Stomach (tissue), 9 donors: ENCODE measurements around the gene BABAM1. TPM values are rescaled to one million over a fixed set of nuclear protein-coding genes. Genes with fewer than 3 reads are reported as not detected.
A peak's percentile ranks its signal among the peaks of the same experiment; 100 is the strongest.
"Not testable (repeated sequence)": the region's sequence is repeated elsewhere in the genome, so short reads cannot be mapped to it uniquely, and the experiment has no call there.

ENCODE experiments used
- DNase-seq, 2 donors: peaks; one replicate each; pipeline versions ENCODE4 v3.0.0 to v3.0.0-alpha.2; 2013 to 2019
- H3K27ac ChIP-seq, 5 donors: fragments of 200-600 bp in 4 of 5; sonication (generic) in 4 of 5; one replicate each; pipeline ENCODE4 v1.5.1; 2013 to 2019; ENCODE audit warnings: mild to moderate bottlenecking in 1 of 5, moderate library complexity in 1 of 5
- H3K27me3 ChIP-seq, 3 donors: fragments of 200-600 bp; sonication (generic); one replicate each; pipeline ENCODE4 v1.5.1; 2017 to 2019; ENCODE audit warnings: mixed run types in 1 of 3
- H3K36me3 ChIP-seq, 4 donors: fragments of 200-600 bp; sonication (generic); 1 replicate in 3 of 4; 2 replicates in 1 of 4; pipeline ENCODE4 v1.5.1; 2016 to 2019
- H3K4me1 ChIP-seq, 4 donors: fragments of 200-600 bp; sonication (generic); one replicate each; pipeline ENCODE4 v1.5.1; 2016 to 2019
- H3K4me3 ChIP-seq, 4 donors: fragments of 200-600 bp; sonication (generic) in 3 of 4; one replicate each; pipeline ENCODE4 v1.5.1; 2016 to 2019; ENCODE audit warnings: mild to moderate bottlenecking in 1 of 4
- H3K9me3 ChIP-seq, 4 donors: fragments of 200-600 bp; sonication (generic); one replicate each; pipeline ENCODE4 v1.5.1; 2016 to 2019
- EP300 ChIP-seq: sonication (generic); formaldehyde crosslinking; IDR thresholded peaks from one replicate; pipeline ENCODE4 v1.6.1; 2017; ENCODE audit warnings: antibody characterized with exemption
- POLR2A ChIP-seq, 4 donors: fragments of 450-650 bp; IDR thresholded peaks; one replicate each; pipeline ENCODE4 v1.6.1; 2016; ENCODE audit warnings: antibody characterized with exemption in 4 of 4, control low read depth in 2 of 4, mild to moderate bottlenecking in 1 of 4, moderate library complexity in 1 of 4
- POLR2AphosphoS5 ChIP-seq, 3 donors: sonication (generic); formaldehyde crosslinking; IDR thresholded peaks; one replicate each; pipeline ENCODE4 v1.6.1; 2016; ENCODE audit warnings: antibody characterized with exemption in 3 of 3
- WGBS, 5 donors: extraction: QIAGEN DNeasy Blood & Tissue Kit in 3 of 5; methylation state at CpG; one replicate each; pipeline versions ENCODE4 v1.1.5 to v1.1.7; 2013 to 2018; 5-methylcytosine and 5-hydroxymethylcytosine counted together
- intact Hi-C: fragments of 100-400 bp; cut with DNase I; formaldehyde crosslinking; loops from one replicate; pipeline ENCODE4 v1.15.1; 2023; ENCODE audit warnings: low total_unique reads
- polyA plus RNA-seq, 3 donors: library from polyadenylated mRNA; stranded (reverse); fragments of 200-250 nt; gene quantifications; one replicate each; pipeline ENCODE4 v1.2.3, GENCODE V29; 2013
- total RNA-seq, 5 donors: library from RNA; depleted of rRNA; stranded (reverse); fragments of >200 nt; gene quantifications; one replicate each; pipeline versions ENCODE4 v1.1.0 to v1.2.3, GENCODE V29; 2014 to 2016
- TF ChIP-seq, protein P1 (sequence below), 7 experiments: fragments of 450-650 bp in 4 of 7; fragments of 200-600 bp in 3 of 7; sonication (generic) in 3 of 7; IDR thresholded peaks; one replicate each; pipeline ENCODE4 v1.5.1; 2016 to 2019; ENCODE audit warnings: antibody characterized with exemption in 7 of 7, control low read depth in 2 of 7, mild to moderate bottlenecking in 1 of 7
- donor health status: healthy with polysubstance abuse.
- donor health status: Bipolar disorder and iron deficiency.
- donor health status: healthy.

The BABAM1 gene
- total and polyA plus RNA-seq, 8 donors = 26.2 to 146 (median 73.1) TPM

DNA sequence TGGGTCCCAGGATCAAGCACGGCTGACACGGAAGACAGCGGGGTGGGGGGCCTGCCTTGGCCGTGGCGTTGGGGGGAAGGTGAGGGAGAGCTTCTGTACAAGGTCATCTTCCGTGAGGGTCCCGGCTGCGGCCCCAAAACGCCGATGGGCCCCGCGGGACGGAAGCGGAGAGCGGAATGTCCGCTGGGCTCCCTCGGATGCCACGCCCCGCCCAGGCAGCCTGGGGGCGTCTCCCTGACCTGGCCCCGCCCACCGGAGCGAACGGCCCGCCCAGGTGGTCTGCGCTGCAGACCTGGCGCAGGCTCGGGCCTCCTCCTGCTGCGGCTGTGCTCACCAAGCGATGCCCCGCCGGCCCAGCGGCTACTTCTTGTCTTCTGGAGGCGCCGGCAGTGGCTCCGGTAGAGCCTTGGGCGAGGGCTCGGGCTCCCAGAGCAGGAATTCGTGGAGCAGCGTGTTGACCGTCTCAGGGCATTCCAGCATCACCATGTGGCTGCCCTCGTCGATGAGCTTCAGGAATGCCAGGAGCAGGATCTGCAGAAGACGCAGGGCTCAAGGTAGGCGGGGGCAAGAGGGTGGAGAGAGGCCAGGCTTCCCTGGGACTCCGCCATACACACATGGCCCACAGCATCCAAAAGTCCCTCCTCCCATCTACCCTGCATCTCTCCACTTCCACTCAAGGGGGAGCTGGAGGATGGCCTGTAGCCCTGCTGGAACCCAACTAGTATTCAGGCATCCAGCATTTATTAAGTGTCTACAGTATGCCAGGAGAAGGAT, 25.2 kb downstream of the BABAM1 start:
- Histone ChIP-seq H3K27ac (peak overlapping the region; percentile 47 to 81 (median 69)), H3K4me1 (peaks cover 0 to 34% (median 23%) of the 10 kb centered on the region in 4 donors), H3K9me3 (no peaks in the 10 kb centered on the region), H3K4me3 (peak overlapping the region; percentile 54 to 79 (median 62)), H3K36me3 (peaks cover 0 to 14% (median 7%) of the 10 kb centered on the region in 4 donors), H3K27me3 (peaks cover 0 to 7% (median 4%) of the 10 kb centered on the region in 3 donors)
- no peak for TF ChIP-seq EP300
- no peak for TF ChIP-seq POLR2A (IDR thresholded peaks at IDR 0.05)
- peak in 1 of 3 donors; percentile 40 for TF ChIP-seq POLR2AphosphoS5 (IDR thresholded peaks at IDR 0.05)
- TF ChIP-seq, protein P1, sequence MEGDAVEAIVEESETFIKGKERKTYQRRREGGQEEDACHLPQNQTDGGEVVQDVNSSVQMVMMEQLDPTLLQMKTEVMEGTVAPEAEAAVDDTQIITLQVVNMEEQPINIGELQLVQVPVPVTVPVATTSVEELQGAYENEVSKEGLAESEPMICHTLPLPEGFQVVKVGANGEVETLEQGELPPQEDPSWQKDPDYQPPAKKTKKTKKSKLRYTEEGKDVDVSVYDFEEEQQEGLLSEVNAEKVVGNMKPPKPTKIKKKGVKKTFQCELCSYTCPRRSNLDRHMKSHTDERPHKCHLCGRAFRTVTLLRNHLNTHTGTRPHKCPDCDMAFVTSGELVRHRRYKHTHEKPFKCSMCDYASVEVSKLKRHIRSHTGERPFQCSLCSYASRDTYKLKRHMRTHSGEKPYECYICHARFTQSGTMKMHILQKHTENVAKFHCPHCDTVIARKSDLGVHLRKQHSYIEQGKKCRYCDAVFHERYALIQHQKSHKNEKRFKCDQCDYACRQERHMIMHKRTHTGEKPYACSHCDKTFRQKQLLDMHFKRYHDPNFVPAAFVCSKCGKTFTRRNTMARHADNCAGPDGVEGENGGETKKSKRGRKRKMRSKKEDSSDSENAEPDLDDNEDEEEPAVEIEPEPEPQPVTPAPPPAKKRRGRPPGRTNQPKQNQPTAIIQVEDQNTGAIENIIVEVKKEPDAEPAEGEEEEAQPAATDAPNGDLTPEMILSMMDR (IDR thresholded peaks at IDR 0.05) = peak in 5 of 7 experiments; percentile 42 to 85 (median 59)
- 1 to 8% (median 2%) methylated on average over 25 to 46 of the region's 46 CpGs for WGBS, 5 donors
- intact Hi-C loops = no loop called here
- DNase-seq = peak; percentile 76 to 92

GRCh38 chr19:17293605-17294004, 26.4 kb downstream of the BABAM1 start:
- TF ChIP-seq POLR2AphosphoS5 (IDR thresholded peaks at IDR 0.05) = no peak
- no peak for TF ChIP-seq EP300
- TF ChIP-seq, protein P1 (IDR thresholded peaks at IDR 0.05) = no peak
- Histone ChIP-seq H3K27ac (peak overlapping the region in 1 of 5 donors; percentile 70), H3K27me3 (peaks cover 0 to 5% (median 2%) of the 10 kb centered on the region in 3 donors), H3K36me3 (peaks cover 0 to 22% (median 11%) of the 10 kb centered on the region in 4 donors), H3K4me1 (peaks cover 0 to 34% (median 23%) of the 10 kb centered on the region in 4 donors), H3K4me3 (no peak overlapping the region), H3K9me3 (peaks cover 0 to 5% (median 0%) of the 10 kb centered on the region in 4 donors)
- DNase-seq = no peak
- 87 to 94% (median 89%) methylated on average over 14 of the region's 14 CpGs for WGBS, 5 donors
- intact Hi-C loops = no loop called here

- Histone ChIP-seq H3K36me3 (peaks cover 0 to 26% (median 13%) of the 10 kb centered on the region in 4 donors), H3K9me3 (peaks cover 0 to 5% (median 0%) of the 10 kb centered on the region in 4 donors), H3K27me3 (no peaks in the 10 kb centered on the region), H3K4me1 (peaks cover 0 to 30% (median 23%) of the 10 kb centered on the region in 4 donors), H3K4me3 (no peak overlapping the region), H3K27ac (no peak overlapping the region)
- TF ChIP-seq, protein P1 (IDR thresholded peaks at IDR 0.05) = no peak
- no peak for TF ChIP-seq POLR2A (IDR thresholded peaks at IDR 0.05)
- TF ChIP-seq EP300 = no peak
- no peak for TF ChIP-seq POLR2AphosphoS5 (IDR thresholded peaks at IDR 0.05)
- 77 to 81% (median 80%) methylated on average over 41 to 48 of the region's 48 CpGs for WGBS, 5 donors
- intact Hi-C loops = no loop called here
- DNase-seq = no peak
Observed at GRCh38 chr19:17294051-17294891, 27.0 kb downstream of the BABAM1 start.

GRCh38 chr19:17295551-17295950, 28.3 kb downstream of the BABAM1 start:
- H3K4me3 ChIP-seq, H3K27ac ChIP-seq, DNase-seq, intact Hi-C loops, H3K9me3 ChIP-seq, H3K27me3 ChIP-seq: not testable (repeated sequence)
- Histone ChIP-seq H3K36me3 (peaks cover 0 to 34% (median 19%) of the 10 kb centered on the region in 4 donors), H3K4me1 (peaks cover 0 to 30% (median 21%) of the 10 kb centered on the region in 4 donors)
- 93 to 98% (median 96%) methylated on average over 6 of the region's 6 CpGs for WGBS, 5 donors
